Epithelial cell of esophagus (primary cell): ENCODE results near the gene MAGI2.

Experiments
- DNase-seq: peaks from one replicate; pipeline ENCODE4 v3.0.0; 2010; ENCODE audit warnings: low read depth
- H3K4me3 ChIP-seq: 2 replicates; pipeline ENCODE4 v1.5.1; 2011; ENCODE audit warnings: mild to moderate bottlenecking, low read length, control low read depth
- CTCF ChIP-seq: IDR thresholded peaks from 2 replicates; pipeline ENCODE4 v1.5.1; 2011; ENCODE audit warnings: low read depth, mild to moderate bottlenecking, low read length, control low read depth, inconsistent platforms; ENCODE audit not compliant: insufficient read depth; ENCODE audit errors: missing control alignments

The MAGI2 gene

DNA sequence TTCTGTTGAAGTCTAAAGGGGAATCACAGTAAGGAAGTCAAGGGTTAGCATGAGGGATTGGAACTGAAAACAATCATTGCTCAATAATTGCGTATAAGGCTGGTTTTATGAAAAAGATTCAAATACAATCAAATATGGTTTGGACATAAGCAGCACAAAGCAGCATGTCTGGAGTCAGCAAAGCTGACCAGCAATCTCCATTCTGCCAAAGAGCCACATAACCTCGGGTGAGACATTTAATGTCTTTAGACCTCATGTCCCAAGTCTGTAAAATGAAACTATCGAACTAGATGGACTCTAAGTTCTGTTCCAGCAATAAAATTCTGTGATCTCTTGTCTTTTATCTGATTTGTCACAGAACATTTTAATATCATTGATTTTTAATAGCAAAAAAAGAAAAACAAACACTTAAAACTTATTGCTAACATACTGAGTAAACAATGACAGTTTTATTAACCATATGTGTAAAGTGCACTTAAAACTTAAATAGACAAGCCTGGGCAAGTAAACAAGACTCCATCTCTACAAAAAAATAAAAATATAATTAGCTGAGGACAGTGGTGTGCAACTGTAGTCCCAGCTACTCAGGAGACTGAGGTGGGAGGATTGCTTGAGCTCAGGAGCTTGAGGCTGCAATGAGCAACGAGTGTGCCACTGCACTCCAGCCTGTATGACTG is 217.0 kb downstream of the MAGI2 start:
- TF ChIP-seq CTCF: no peak
- no peak overlapping the region for H3K4me3 ChIP-seq
- DNase-seq: no peak

- TF ChIP-seq CTCF: no peak
- no peak for DNase-seq
- no peak overlapping the region for H3K4me3 ChIP-seq
Observed at GRCh38 chr7:79227044-79227443, 226.4 kb downstream of the MAGI2 start.

- TF ChIP-seq CTCF: no peak
- no peak overlapping the region for H3K4me3 ChIP-seq
- DNase-seq: no peak
Observed at GRCh38 chr7:79221211-79221610, 232.3 kb downstream of the MAGI2 start.

DNA sequence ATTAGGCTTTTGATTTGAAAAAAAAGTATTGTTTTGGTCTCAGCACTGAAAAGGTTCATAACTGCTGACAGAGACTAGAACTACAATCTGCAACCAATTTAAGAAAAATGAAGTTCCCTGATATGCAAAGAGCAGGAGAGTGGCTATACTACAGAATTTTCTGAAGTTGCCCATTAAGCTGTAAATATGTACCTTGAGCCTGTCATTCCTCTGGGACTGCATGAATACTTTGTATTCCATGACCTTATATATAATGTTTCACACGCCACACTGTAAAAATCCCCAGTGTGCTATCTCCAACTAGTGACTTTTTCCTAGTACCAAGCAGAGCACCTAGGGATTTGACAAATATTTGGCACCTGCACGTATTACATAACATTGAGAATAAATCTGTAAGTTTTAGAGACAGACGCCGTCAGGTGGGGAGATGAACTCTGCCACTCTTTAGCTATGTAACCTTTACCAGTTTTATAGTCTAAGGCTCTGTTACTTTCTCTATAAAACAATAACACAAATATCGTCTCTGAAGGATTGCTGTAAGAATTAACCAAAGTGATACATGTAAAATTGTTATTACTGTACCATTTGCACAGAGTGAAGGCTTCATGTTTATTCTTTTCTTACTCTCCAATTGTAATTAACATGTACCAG is 235.4 kb downstream of the MAGI2 start:
- DNase-seq: no peak
- TF ChIP-seq CTCF: no peak
- H3K4me3 ChIP-seq: no peak overlapping the region

DNA sequence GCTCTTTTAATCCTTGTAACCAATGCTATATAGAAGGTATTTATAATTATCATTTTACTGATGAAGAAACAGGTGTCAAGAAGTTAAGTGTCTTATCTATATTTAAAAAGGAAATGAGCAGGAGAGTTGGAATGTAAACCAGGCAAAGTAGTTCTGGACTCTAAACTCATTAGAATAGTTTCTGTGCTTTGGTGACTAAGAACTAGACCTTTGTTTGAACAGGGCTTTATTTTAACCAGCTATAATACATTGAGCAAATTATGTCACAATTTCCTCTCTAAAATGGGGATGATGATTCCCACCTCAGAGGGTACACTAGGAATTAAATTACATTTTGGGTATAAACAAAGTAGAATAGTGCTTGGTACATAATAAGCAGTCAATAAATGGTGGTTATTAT is 236.0 kb downstream of the MAGI2 start:
- no peak overlapping the region for H3K4me3 ChIP-seq
- peak; percentile 78 for DNase-seq
- TF ChIP-seq CTCF: no peak

GRCh38 chr7:79216236-79216635 is 237.2 kb downstream of the MAGI2 start:
- no peak for DNase-seq
- H3K4me3 ChIP-seq: no peak overlapping the region
- TF ChIP-seq CTCF: no peak

DNA sequence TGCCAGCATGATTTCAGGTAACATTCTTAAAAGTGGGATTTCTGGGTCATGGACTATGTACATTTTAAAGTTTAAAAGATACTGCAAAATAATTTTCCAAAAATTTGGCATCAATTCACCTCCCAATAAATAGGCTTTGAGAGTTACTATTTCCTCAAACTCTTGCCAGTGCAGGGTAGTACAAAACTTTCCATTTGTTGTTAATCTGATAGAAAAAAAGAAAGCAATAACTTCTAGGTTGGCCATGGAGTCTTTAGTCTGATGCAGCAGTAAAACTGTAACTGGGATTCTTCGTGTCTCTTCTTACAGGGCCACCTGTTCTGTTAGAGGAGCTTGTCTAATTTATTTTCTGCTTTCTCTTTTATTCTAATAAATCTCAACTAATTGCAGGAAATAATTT is 241.1 kb downstream of the MAGI2 start:
- no peak for TF ChIP-seq CTCF
- no peak for DNase-seq
- no peak overlapping the region for H3K4me3 ChIP-seq
